ENCODE data around the gene USP22.
"Not testable (repeated sequence)": the region's sequence is repeated elsewhere in the genome, so short reads cannot be mapped to it uniquely, and the experiment has no call there.

USP22 gene

DNA sequence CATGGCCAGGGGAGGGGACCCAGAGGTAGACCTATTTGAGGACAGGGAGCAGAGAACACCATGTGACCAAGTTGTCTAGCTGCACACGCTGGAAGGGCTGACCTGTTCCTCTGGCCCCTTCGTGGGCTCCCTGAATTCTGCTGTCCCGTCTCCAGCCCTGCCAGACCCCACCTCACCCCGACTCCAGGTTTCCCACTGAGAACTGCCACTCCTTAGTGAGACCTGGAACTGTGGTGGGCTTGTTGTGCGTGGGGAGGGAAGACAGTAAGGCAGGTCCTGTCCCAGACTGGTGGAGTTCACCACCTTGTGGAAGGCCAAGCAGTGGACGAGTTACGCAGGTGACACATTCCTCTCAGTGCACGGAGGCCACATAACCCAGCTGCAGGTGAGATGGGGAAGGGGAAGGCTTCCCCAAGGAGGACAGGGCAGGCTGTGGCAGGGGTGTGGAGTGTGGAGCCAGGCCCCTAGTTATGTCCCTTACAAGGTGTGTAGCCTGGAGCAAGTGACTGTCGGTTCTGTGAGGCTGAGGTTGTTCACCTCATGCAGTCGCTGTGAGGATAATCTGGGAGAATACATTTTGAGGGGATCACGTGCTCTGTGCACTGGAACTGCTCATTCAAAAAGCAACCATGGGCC is 54.7 kb downstream of the USP22 start:
- no peak for DNase-seq (ENCODE audit: low read depth)

DNA sequence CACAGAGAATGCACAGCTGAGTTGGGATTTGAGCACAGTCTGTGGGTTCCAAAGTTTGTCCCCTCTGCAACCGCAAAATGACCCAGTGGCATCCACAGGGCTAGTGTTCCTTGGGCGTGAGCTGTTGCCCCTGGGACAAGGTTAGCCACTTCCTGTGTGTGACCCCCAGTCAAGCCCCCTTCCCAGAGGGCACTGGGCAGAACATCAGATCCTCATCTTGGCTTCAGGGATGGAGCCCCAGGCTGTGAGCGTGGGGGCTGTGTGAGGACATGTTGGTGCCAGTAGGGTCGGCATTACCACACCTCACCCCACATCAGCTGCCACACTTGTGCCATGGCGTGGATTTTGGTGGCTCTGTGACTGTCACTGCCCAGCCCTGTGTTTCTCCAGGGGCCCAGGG is 55.3 kb downstream of the USP22 start:
- no peak for DNase-seq (ENCODE audit: low read depth)

DNA sequence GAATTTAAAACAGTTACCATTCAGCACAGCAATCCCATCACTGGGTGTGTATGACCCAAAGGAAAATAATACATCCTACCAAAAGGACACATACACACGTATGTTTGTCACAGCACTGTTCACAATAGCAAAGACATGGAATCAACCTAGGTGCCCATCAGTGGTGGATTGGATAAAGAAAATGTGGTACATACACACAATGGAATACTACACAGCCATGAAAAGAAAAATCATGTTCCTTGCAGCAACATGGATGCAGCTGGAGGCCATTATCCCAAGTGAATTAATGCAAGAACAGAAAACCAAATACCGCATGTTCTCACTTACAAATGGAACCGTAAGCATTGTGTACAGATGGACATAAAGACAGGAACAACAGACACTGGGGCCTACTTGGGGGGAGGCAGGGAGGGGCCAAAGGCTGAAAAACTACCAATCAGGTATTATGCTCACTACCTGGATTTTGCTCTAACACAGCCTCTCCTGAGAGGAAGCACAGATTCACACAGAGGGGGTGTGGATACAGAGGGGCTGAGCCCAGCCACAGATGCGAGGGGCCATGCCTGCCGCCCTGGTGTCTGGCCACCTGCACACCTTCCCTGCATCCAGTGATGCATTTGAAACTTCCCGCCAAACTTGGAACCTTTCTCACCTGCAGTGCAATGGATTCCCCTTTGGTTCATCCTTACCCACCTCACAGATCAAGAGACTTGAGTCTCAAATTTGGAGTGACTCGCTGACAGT is 55.9 kb downstream of the USP22 start:
- no peak for DNase-seq (ENCODE audit: low read depth)

DNA sequence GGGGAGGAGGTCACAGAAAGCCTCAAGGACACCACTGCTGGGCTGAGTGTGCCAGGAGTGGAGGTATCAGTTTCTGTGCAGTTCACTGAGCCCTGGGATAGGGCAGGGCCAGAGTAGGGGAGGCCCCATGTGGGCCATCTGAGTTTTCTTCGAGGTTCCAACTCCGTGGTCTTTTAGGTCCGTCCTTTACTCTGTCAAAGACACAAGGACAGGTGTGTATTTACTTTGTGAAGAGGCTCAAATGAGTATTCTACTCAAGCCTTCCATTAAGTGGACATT is 59.5 kb downstream of the USP22 start:
- DNase-seq (ENCODE audit: low read depth): no peak

GRCh38 chr17:20982589-20983358 is 60.0 kb downstream of the USP22 start:
- DNase-seq (ENCODE audit: low read depth): no peak

DNA sequence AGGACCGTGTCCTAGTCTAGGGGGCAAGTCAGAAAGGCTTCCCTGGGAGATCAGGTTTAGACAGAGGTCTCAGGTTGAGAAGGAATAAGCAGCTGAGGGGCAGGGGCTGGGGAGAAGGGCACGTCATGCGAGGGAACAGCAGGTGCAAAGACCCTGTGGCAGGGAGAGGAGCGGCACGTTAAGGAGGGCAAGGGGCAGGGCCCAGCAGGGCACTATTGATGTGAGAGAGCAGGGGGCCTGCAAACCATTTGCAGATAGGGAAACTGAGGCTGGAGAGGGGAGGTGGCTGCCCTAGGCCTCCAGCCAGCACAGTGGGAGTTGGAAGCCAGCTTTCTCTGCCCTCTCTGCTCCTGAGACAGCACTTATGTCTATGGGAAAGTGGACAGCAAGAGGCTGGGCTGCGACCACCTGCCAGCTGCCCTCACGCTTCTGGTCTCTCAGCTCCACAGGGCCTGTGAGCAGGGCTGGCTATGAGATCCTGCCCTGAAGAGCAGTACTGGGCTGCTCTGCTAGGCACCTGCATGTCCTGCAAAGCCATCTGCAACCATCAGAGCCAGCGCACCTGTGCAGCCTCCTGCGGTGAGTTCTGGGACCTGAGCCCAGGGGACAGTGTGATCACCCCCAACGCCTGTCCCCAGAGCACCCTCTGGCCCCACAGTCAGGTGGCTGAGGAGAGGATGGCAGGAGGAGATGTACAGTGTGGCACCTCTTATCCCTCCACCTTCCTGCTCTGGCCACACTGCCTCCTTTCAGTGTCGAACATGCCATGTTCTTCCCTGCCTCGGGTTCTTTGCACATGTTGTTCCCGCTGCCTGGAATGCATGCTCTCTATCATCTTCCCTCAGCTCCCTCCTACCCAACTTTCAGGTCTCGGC is 61.5 kb downstream of the USP22 start:
- no peak for DNase-seq (ENCODE audit: low read depth)

DNA sequence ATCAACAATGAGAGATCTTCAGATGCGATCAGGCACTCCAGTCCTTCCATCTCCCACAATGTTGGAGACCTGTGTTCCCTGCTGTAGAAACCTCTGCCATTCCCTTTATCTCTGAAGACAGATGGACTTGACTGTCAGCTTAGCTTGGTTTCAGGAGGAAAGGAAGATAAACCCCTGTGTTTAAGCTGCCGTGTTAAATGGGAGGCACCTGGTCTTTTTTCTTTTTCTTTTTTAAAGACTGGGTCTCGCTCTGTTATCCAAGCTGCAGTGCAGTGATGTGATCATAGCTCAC is 63.1 kb downstream of the USP22 start:
- DNase-seq (ENCODE audit: low read depth): no peak

GRCh38 chr17:20979007-20979791 is 63.6 kb downstream of the USP22 start:
- not testable (repeated sequence) for DNase-seq (ENCODE audit: low read depth)

- not testable (repeated sequence) for DNase-seq (ENCODE audit: low read depth)
These were observed 65.1 kb downstream of the USP22 start for GRCh38 chr17:20977609-20978253.

GRCh38 chr17:20975566-20975965 is 67.2 kb downstream of the USP22 start:
- no peak for DNase-seq (ENCODE audit: low read depth)

GRCh38 chr17:20970329-20970728 is 72.5 kb downstream of the USP22 start:
- DNase-seq (ENCODE audit: low read depth): no peak

GRCh38 chr17:20968913-20969616 is 73.7 kb downstream of the USP22 start:
- no peak for DNase-seq (ENCODE audit: low read depth)

- no peak for DNase-seq (ENCODE audit: low read depth)
These were observed 75.0 kb downstream of the USP22 start for GRCh38 chr17:20967776-20968175.

- peak; percentile 9 for DNase-seq (ENCODE audit: low read depth)
These were observed 75.9 kb downstream of the USP22 start for GRCh38 chr17:20966870-20967269.

GRCh38 chr17:20965492-20965891 is 77.3 kb downstream of the USP22 start:
- no peak for DNase-seq (ENCODE audit: low read depth)

DNA sequence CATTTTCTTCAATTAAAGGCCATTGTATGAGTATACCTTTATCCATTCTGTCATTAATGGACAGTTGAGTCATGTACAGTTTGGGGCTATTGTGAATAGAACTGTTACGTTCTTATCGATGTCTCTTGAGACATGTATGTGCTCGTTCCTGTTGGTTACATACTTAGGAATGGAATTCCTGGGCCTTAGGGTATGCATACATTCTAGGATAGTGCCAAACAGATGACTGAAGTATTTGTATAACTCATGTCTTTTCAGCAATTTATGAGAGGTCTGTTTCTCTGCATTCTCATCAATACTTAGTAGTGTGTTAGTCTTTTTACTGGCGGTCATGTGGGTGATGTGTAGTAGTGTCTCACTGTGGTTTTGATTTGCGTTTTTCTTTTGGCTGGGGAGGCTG is 81.2 kb downstream of the USP22 start:
- no peak for DNase-seq (ENCODE audit: low read depth)

DNA sequence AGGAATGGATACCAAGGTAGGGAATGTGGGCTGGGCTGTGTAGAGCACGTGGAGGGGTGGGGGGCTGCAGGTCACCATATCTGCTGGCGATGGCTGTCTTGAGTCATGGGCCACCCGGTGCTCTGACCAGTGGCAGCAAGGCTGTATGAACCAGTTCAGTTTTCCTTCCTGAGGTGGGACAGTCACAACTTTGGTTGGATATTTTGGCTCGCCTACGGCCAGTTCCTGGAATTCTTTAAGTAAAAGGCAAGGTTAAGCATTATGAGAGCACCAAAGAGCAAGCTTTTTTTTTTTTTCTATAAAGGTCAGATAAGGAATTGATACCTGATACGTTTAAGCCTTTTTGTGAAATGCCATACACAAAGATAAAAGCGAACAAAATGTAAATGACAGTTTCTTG is 81.9 kb downstream of the USP22 start:
- DNase-seq (ENCODE audit: low read depth): no peak

DNA sequence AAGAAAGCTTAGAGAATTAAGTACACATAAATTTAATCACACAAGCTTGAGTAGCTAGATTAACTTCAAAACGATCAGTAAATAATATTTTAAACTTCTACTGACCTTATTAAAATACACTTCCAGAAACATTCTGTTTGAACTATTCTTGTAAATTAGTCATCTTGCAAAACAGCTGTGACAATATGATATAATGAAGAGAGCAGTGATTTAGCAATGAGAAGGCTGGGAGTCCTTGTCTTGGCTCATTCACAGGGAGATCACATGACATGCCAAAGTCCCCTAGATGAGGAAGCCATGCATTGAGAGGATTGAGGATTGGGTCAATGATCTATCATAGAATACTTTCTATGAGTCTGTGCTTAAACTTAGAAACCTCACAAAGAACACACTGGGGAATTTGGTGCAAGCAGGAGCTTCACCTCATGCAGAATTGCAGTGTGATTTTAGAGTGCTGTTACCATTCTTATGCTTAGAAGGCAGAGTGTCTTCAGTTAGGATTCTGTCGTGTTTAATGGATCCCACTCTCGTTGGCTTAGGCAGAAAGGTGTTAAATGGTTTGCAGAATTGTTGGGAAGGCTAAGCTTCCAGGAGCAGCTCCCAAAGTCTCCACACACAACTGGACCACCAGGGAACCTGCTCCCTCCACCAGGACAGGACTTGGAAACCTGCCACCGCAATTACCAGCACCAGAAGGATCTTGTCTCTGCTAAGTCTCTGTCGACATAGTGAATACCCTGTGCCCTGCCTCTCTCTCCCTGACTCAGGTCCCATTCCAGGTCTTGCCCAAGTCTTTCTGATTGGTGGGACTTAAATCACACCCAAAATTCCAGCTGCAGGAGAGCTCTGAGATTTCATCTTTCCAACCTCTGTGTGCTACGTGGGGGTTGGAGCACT is 87.1 kb downstream of the USP22 start:
- no peak for DNase-seq (ENCODE audit: low read depth)

DNA sequence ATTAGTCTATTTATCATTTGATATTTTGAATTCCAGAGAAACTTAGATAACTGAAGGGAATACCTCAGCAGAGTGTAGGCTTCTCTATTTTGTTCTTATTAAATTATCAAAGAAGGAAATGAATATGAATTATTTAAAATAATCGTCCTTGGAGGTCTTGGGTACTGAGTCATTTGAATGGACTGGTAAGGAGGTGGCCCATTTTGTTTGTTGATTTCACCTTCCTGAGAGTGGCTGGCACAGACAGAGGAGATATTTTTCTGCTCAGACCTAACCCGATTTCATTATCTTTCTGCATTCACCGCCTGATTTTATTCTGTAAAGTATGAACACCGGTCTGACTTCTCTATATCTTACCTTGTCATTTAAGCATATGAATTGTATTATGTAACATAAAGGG is 88.0 kb downstream of the USP22 start:
- no peak for DNase-seq (ENCODE audit: low read depth)

GRCh38 chr17:20952183-20952582 is 90.6 kb downstream of the USP22 start:
- DNase-seq (ENCODE audit: low read depth): no peak
